HepG2 (cell line): Measurements from ENCODE around the gene TBRG1. TPM values are rescaled to one million over a fixed set of nuclear protein-coding genes. Genes with fewer than 3 reads are reported as not detected.

Source experiments
- AGO1 ChIP-seq: fragments of 200-400 bp; formaldehyde crosslinking; IDR thresholded peaks from 2 replicates; pipeline ENCODE4 v1.6.1; 2017; ENCODE audit warnings: mild to moderate bottlenecking, low read depth, low read length, moderate library complexity; ENCODE audit not compliant: poor library complexity, severe bottlenecking
- ATF7 ChIP-seq, 2 experiments: fragments of 450-650 bp in 1 of 2; sonication (generic) in 1 of 2; formaldehyde crosslinking in 1 of 2; IDR thresholded peaks; 2 replicates each; pipeline versions ENCODE4 v1.4.0 to v1.6.1; 2016 to 2020; ENCODE audit warnings: antibody characterized with exemption in 1 of 2, mild to moderate bottlenecking in 1 of 2, missing genetic modification reagents in 1 of 2
- BHLHE40 ChIP-seq: IDR thresholded peaks from 2 replicates; pipeline ENCODE4 v1.6.1; 2011; ENCODE audit warnings: low read length, improper control_type of control experiment
- CSRNP2 ChIP-seq: sonication (generic); formaldehyde crosslinking; conservative IDR thresholded peaks from 2 replicates; pipeline ENCODE4 v1.8.0; 2022; ENCODE audit warnings: low read depth, missing genetic modification reagents
- DMAP1 ChIP-seq: IDR thresholded peaks from 2 replicates; pipeline ENCODE4 v1.6.1; 2016
- ESRRA ChIP-seq: sonication (generic); formaldehyde crosslinking; IDR thresholded peaks from 2 replicates; pipeline ENCODE4 v1.5.1; 2020; ENCODE audit warnings: mild to moderate bottlenecking, low read depth, missing genetic modification reagents
- HBP1 ChIP-seq: IDR thresholded peaks from 2 replicates; pipeline ENCODE4 v1.6.1; 2016; ENCODE audit warnings: low read depth, control low read depth
- HIVEP1 ChIP-seq: sonication (generic); formaldehyde crosslinking; IDR thresholded peaks from 2 replicates; pipeline ENCODE4 v1.4.0; 2020; ENCODE audit warnings: mild to moderate bottlenecking, missing genetic modification reagents
- MYNN ChIP-seq: sonication (generic); formaldehyde crosslinking; IDR thresholded peaks from 2 replicates; pipeline ENCODE4 v1.4.0; 2020; ENCODE audit warnings: mild to moderate bottlenecking, low read depth, missing genetic modification reagents
- NKX3-1 ChIP-seq: sonication (generic); formaldehyde crosslinking; IDR thresholded peaks from 2 replicates; pipeline ENCODE4 v1.5.0; 2020; ENCODE audit warnings: missing genetic modification reagents
- POLR2G ChIP-seq: fragments of 200-400 bp; formaldehyde crosslinking; IDR thresholded peaks from 2 replicates; pipeline ENCODE4 v1.6.1; 2018; ENCODE audit warnings: mild to moderate bottlenecking, low read depth, low read length, moderate library complexity
- RBM22 ChIP-seq: fragments of 200-400 bp; formaldehyde crosslinking; optimal IDR thresholded peaks from 2 replicates; pipeline ENCODE3; 2017; ENCODE audit warnings: mild to moderate bottlenecking, low read length, moderate library complexity
- SP4 ChIP-seq: sonication (generic); formaldehyde crosslinking; IDR thresholded peaks from 2 replicates; pipeline ENCODE4 v1.8.1; 2023; ENCODE audit warnings: mild to moderate bottlenecking, missing genetic modification reagents
- SRF ChIP-seq: IDR thresholded peaks from 2 replicates; pipeline ENCODE4 v1.6.1; 2011; ENCODE audit warnings: mild to moderate bottlenecking, low read depth, low read length, moderate library complexity
- THAP11 ChIP-seq: IDR thresholded peaks from 2 replicates; pipeline ENCODE4 v1.6.1; 2016; ENCODE audit warnings: missing biosample characterization, missing genetic modification reagents
- ZBTB33 ChIP-seq: sonication (generic); formaldehyde crosslinking; IDR thresholded peaks from 2 replicates; pipeline ENCODE4 v1.4.0; 2020; ENCODE audit warnings: missing genetic modification reagents
- ZNF143 ChIP-seq: sonication (generic); formaldehyde crosslinking; IDR thresholded peaks from 2 replicates; pipeline ENCODE4 v1.4.0; 2020; ENCODE audit warnings: missing genetic modification reagents
- ZNF160 ChIP-seq: sonication (generic); formaldehyde crosslinking; IDR thresholded peaks from 2 replicates; pipeline ENCODE4 v1.8.0; 2022; ENCODE audit warnings: mild to moderate bottlenecking, inconsistent platforms, missing genetic modification reagents
- ZNF235 ChIP-seq: sonication (generic); formaldehyde crosslinking; IDR thresholded peaks from 2 replicates; pipeline ENCODE4 v1.8.1; 2023; ENCODE audit warnings: mild to moderate bottlenecking, missing genetic modification reagents, borderline replicate concordance
- ZNF292 ChIP-seq: sonication (generic); formaldehyde crosslinking; IDR thresholded peaks from 2 replicates; pipeline ENCODE4 v1.8.1; 2022; ENCODE audit warnings: mild to moderate bottlenecking, low read depth, missing genetic modification reagents, borderline replicate concordance
- ZNF446 ChIP-seq: sonication (generic); formaldehyde crosslinking; IDR thresholded peaks from 2 replicates; pipeline ENCODE4 v1.5.0; 2020; ENCODE audit warnings: mild to moderate bottlenecking, missing genetic modification reagents
- ZNF616 ChIP-seq: sonication (generic); formaldehyde crosslinking; IDR thresholded peaks from 2 replicates; pipeline ENCODE4 v1.5.0; 2020; ENCODE audit warnings: low read depth, mild to moderate bottlenecking, missing genetic modification reagents
- ZNF776 ChIP-seq: sonication (generic); formaldehyde crosslinking; IDR thresholded peaks from 2 replicates; pipeline ENCODE4 v1.4.0; 2020; ENCODE audit warnings: mild to moderate bottlenecking, missing genetic modification reagents
- ZSCAN9 ChIP-seq: IDR thresholded peaks from 2 replicates; pipeline ENCODE4 v1.6.1; 2016; ENCODE audit warnings: borderline replicate concordance
- polyA plus RNA-seq, 8 experiments: library from polyadenylated mRNA; depleted of rRNA in 3 of 8; stranded (reverse) in 7 of 8; unstranded in 1 of 8; fragments of >200 nt; fragmentation: Illumina TruSeq in 4 of 8; extraction: Trizol in 4 of 8; gene quantifications; 2 replicates each; pipeline versions ENCODE4 v1.2.1 to v1.2.3, GENCODE V29; 2011 to 2016; ENCODE audit warnings: low read depth in 4 of 8, missing spikeins in 1 of 8, mixed read lengths in 1 of 8; ENCODE audit not compliant: insufficient read depth in 1 of 8
- total RNA-seq, 5 experiments: library from RNA; depleted of rRNA; stranded (reverse); fragments of >200 nt; fragmentation: Illumina TruSeq; extraction: Trizol; gene quantifications; 2 replicates each; pipeline ENCODE4 v1.2.3, GENCODE V29; 2016; ENCODE audit warnings: low read depth in 1 of 5

Gene TBRG1
- total and polyA plus RNA-seq, 2 of the 13 experiments (the other 11 are each of a cell fraction or from before 2014, with no cell fraction given) = 21.7 to 25.6 TPM

GRCh38 chr11:124622531-124623451 lies at the start of gene TBRG1 (continued):
- TF ChIP-seq ZSCAN9 (CRISPR knock-in tag) (0 out of 2 replicates have a peak, but pooled peaks have one; percentile 47), ZNF446 (CRISPR knock-in tag) (no peak; the same call in 1 of the 2 replicates), ZNF292 (CRISPR knock-in tag) (peak; percentile 82; the same call in 1 of the 2 replicates), ZNF616 (CRISPR knock-in tag) (no peak), AGO1 (no peak), SRF (no peak), SP4 (peak; percentile 82), POLR2G (peak; percentile 98), ZNF143 (CRISPR knock-in tag) (peak; percentile 60; the same call in 1 of the 2 replicates), CSRNP2 (CRISPR knock-in tag) (no peak), ZNF776 (CRISPR knock-in tag) (peak; percentile 68; the same call in 1 of the 2 replicates), ZNF160 (CRISPR knock-in tag) (no peak), ZNF235 (peak; percentile 49; the same call in 1 of the 2 replicates), RBM22 (no peak), ATF7 (IDR thresholded peaks at IDR 0.05) (no peak), ATF7 (CRISPR knock-in tag; IDR thresholded peaks at IDR 0.05) (peak; percentile 56; the same call in 1 of the 2 replicates), ESRRA (0 out of 2 replicates have a peak, but pooled peaks have one; percentile 38), ZBTB33 (no peak; the same call in 1 of the 2 replicates), HBP1 (CRISPR knock-in tag) (no peak; the same call in 1 of the 2 replicates), HIVEP1 (CRISPR knock-in tag) (peak; percentile 85; the same call in 1 of the 2 replicates), MYNN (CRISPR knock-in tag) (no peak), DMAP1 (CRISPR knock-in tag) (peak; percentile 70; the same call in 1 of the 2 replicates), THAP11 (CRISPR knock-in tag) (peak; percentile 90), BHLHE40 (no peak), NKX3-1 (CRISPR knock-in tag) (0 out of 2 replicates have a peak, but pooled peaks have one; percentile 42)
